HG03460 (cell line): ENCODE results near the gene CHRNA3.

Experiments used
- ATAC-seq: cut with Tn5 transposase; IDR thresholded peaks from one replicate; pipeline ENCODE4 v1.9.1; 2021; ENCODE audit not compliant: unreplicated experiment

The CHRNA3 gene

DNA sequence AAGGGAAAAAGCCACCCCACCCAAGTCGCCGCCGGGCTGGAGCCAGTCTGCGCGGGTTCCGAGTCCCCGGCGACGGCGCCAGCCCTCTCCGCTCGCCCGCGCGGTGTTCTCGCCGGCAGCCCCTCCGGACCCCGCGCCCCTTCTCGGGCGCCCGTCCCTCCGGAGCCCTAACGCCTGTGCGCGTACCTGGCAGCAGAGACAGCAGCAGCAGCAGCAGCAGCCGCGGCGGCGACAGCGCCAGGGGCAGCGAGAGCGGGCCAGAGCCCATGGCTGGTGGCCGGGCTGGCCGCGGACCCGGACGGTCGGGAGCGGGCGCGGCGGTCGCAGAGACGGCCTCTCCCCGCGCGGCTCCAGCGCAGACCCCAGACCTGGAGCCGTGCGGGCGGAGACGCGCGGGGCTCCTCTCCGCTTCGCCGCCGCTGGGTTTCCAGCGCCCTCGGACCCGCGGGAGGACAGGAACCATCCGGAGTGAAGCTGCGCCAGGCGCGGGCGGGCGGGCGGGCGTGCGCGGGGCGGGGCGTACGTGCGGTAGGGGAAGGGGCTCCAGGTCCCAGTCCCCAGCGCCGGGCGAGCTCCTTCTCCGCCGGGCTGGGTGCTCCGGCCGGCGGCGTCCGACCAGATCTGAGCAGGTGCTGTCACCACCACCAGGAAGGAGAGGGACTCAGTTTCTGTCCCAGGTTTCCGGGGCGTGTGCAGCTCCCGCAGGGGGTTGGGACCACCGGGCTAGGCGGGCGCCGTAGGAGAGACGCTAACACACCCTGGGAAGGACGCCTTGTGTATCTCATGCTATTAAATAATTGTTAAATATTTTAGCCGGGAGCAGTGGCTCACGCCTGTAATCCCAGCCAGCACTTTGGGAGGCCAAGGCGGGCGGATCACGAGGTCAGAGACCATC lies at the start of gene CHRNA3:
Gene CHRNA3, minus strand, starts transcription at position 470 of the 895 bp plus-strand sequence. Its CDS starts 202 bp downstream, at position 268.
- no peak for ATAC-seq

DNA sequence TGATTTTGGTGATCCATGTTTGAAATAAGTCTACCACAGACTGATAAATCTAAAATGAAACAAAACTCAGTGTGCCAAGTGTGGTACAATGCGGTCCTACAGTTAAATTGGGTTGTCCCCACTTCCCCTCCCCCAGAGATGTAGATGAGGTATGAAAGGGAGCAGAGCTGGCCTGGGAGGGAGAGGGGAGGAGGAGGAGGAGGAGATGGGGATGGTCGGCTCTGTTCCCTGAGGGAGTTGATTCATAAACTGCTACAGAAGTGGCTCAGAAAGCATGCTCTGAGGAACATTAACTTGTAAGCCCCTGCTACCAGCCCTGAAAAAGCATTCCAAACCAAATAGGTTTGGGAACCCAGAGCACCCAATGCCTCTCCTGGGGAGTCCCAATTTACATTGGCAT lies 48.2 kb upstream of the CHRNA3 start:
- ATAC-seq, result no peak

DNA sequence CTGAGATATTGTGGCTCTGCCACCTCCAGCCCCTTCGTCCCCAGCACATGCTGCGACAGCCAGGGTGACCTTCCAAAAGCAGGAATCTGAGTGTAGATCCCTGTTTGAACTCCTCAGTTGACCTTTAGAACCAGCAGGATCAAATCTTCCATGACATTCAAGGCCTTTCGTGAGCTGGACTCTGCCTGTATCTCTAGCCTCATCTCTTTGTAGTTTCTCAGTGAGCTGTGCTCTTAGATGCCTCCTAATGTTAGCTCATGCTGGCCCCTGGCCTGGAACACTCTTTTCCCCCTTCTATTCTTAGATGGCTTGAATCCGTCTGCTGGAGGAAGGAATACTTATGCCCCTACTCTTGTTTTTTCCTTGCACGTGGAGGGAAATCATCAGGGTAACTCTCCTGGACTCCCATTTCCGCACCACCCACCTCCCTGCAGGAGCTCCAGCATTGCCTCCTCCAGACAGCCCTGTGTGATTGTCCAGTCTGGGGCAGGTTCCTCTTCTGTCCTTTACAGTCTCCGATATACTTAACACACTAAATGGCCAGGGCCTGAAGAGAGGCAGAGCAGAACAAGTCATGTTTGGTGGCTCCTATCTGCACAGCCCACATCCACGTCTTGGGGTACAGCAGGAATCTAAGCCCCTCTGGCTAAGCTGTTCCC lies 46.9 kb upstream of the CHRNA3 start:
- ATAC-seq, result no peak

DNA sequence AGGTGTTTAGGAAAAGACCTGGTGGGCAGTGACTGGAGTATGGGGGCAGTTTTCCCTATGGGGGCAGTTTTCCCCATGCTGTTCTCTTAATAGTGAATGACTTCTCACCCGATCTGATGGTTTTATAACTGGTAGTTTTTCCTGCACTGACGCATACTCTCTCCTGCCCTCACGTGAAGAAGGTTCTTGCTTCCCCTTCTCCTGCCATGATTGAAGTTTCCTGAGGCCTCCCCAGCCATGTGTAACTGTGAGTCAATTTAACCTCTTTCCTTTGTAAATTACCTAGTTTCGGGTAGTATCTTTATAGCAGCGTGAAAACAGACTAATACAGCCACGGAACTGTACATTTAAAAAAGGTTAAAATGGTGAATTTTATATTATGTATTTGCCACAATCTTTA lies 45.2 kb upstream of the CHRNA3 start:
- no peak for ATAC-seq

DNA sequence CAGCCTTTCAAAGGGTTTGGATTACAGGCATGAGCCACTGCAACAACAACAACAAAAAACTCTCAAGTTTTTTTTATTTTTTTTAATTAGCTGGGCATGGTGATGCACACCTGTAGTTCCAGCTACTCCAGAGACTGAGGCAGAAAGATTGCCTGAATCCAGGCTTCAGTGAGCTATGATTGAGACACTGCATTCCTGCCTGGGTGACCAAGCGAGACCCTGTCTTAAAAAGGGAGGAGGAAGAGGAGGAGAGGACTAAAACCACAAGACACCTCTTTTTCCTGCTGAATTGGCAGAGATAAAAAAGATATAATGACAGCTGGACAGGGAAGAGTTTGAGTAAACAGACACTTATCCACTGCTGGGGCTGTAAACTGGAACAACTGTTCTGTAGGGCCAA lies 42.9 kb upstream of the CHRNA3 start:
- no peak for ATAC-seq

DNA sequence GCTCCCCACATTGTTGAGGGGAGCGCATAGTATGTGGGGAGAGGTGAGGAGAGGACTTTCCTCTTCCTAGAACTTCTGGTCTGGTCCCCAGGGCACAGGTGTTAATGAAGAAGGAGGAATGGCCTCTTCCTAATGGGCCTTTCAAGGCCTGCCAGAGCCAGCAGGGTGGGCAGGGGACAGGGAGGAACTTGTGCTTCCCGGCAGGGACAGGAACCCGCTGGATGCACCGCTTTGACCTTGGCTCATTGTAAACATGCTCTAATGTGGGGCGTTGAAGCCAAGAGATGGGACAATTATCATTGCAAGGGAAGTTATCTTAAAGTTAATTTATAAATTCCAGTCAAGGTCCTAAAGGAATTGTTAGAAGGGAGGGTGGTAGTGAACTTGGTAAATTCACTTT lies 41.2 kb upstream of the CHRNA3 start:
- ATAC-seq, result no peak

DNA sequence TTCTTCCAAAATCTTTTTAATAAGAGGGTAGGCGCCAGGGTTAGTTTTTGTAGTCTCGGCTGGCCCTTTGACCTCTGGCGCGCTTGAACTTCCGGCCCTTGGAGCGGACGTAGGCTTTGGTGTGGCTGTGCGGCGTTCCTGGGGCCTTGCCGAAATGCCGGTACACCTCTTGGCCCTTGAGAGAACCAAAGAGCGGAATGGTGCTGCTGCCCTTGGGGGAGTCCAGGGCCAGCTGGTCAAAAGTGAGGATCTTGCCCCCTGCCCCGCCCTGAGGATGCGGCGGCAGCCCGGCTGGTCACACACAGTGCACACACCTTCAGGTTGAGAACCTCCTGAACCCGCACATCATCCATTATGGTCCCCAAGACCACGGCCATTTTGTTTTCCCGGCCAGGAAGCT lies 40.2 kb upstream of the CHRNA3 start:
- no peak for ATAC-seq

DNA sequence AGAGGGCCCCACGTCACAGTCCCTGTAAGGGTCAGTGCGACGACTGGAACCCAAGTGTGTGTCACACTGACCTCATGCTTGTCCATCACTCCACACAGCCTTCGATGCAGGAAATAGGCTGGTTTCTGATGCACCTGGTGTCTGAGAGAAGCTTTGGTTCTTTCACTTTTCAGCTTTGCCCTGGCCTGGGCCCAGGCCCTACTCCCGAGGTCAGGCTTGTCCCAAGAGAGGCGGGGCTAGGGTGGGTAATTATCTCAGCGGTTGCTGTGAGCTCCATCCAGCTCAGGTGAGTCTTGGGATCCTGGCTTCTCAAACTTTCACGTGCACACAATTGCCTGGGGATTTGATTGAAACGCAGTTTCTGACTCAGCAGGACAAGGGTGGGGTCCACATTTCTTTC lies 39.8 kb upstream of the CHRNA3 start:
- no peak for ATAC-seq

DNA sequence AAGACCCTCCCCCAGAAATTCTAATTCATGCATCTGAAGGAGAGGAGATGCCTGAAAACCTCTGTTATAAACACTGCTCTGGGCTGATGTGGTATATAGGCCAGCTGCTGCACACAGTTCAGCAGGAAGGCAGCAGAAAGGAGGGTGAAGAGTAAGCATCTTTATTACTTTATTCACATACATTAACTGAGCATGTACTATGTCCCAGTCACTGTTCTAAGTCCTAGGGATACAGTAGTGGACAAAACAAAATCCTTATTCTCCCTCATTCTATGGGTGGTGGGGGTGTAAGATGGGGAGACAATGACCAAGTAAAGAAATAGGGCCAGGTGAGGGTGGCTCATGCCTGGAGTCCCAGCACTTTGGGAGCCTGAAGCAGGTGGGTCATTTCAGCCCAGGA lies 38.0 kb upstream of the CHRNA3 start:
- ATAC-seq, result no peak

DNA sequence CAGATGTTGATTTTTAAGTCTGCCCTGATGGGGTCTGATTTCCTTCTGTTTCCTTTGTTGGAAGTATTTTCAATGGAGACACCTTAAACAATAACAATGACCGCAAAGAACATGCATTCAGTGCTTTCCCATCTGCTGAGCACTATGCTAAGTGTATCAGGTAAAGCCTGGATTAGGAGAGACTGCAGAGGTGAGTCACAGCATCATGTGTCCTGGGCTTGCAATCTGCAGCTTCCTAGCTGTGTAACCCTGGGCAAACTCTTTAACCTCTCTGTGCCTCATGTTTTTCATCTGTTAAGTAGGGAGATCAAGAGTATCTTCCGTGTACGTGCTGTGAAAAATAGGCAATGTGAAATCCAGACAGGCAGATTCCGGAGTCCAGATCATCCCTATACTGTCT lies 33.5 kb upstream of the CHRNA3 start:
- ATAC-seq, result no peak

DNA sequence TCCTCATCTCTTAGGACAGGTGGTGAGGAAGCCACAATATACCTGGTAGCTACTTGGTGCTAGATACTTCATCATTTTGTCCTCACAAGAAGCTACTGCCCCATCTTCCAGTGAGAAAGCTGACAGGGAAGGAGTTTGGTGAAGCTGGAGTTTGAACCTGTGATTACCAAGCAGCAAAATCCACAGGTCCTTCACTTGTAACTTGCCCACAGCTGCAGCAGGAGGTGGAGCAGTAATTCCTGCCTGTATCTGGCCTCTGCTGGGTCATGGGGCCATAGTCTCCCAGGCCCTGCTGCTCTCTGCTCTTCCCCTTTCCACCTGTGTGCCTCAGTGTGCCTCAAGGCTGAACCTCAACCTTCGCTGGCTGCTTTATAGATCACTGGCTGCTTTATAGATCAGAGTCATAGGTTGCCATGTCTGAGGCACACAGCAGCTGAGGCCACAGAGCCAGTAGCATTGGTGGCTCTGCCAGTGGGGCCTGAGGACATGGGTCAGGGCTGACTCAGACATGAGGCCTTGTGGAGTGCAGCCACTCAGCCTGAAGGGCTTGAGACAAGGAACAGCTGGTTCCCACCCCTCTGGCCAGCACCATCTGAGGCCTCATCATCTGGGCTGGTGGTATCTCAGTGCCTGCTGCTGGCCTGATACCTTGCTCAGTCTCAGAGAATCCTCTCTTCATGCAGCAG lies 31.3 kb upstream of the CHRNA3 start:
- no peak for ATAC-seq

DNA sequence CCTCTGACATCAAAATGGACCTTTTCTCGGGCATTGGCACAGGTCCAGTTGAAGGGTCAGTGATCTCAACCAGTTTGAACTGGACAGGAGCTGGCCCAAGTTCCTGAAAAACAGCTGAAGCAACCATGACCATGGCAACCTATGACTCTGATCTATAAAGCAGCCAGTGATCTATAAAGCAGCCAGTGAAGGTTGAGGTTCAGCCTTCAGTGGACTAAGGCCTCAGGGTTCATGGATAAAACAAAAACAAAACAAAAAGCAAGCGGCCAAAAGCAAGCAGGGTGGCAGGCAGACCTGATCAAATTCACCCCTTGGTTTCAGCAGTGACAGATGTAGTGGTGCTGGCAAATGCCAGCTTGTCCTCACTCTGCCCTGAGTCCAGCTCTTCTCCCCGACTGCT lies 30.2 kb upstream of the CHRNA3 start:
- no peak for ATAC-seq

DNA sequence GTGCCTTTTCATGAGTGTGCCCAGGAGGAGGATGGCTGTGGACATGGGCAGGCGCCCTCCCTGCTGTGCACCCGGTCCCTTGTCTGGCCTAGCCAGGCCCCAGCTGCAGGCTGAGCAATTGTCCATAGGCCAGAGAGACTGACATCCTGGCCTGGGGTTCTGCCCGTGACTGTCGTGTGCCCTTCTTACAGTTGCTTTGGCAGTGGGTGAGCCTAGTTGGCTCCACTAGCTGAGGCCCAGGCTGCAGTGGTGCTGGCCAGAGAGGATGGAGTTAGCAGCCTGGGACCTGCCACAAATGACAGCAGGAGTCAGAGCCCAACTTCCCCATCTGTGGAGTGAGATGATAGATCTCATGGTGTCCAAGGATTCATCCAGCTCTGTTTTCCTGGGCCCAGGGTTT lies 29.2 kb upstream of the CHRNA3 start:
- no peak for ATAC-seq

DNA sequence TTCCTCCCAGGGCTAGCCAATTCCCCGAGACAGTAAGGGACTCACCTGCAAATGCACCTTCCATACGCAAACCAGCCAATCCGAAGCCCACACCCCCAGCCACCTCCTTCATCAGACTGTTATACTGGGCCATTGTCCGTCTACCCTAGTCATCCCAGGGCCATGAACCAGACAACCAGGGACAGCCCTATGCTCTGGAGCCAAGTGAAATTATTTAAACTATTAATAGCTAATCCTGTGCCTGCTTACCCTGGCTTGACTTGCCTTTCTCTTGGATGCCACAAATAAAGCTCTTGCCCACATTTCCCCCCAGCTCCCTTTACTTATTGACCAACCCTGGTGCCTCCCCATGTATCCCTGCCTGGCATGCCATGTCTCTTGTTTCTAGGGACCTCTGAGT lies 24.2 kb upstream of the CHRNA3 start:
- ATAC-seq, result no peak

DNA sequence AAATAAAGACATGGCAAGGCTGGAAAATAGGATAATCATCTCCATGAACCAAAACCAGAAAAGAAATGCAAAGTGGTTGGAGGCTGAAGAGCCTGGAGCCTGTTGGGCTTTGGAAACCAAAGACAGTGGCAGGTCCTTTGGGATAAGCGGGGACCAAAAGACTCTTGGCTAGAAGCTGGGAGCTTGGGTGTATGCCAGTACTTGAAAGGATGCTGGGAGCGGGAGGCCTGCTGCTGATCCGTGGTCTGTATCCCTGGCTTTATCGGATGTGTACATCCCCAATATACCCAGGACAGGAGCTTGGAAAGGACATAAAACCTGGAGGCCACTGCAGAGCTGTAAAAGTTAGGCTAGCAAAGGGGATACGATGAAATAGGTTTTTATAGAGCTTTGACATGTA lies 21.5 kb upstream of the CHRNA3 start:
- ATAC-seq, result no peak

DNA sequence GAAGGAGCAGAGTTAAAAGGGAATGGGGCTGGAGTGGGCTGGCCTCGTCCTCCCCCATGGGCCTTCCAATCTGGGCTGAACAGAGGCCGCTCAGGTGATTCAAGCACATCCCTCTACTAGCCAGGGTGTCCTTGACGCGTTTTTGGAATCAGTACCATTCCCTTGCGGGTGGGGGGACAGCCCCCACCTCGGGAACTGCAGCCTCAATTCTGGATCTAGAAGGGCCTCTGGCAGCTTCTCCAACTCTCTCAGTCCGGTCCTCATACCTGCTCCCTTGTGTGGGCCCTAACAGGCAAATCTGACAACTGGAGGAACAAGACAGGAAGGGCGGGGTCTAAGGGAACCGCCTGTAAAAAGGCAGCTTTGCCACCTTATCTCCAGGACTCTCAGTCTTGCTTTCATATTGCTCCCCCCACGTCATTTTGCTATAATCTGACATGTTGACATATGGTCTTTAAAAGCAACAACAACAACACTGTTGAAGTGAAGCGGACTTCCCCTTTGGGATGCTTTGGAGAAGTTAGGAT lies 21.0 kb upstream of the CHRNA3 start:
- ATAC-seq, result no peak

DNA sequence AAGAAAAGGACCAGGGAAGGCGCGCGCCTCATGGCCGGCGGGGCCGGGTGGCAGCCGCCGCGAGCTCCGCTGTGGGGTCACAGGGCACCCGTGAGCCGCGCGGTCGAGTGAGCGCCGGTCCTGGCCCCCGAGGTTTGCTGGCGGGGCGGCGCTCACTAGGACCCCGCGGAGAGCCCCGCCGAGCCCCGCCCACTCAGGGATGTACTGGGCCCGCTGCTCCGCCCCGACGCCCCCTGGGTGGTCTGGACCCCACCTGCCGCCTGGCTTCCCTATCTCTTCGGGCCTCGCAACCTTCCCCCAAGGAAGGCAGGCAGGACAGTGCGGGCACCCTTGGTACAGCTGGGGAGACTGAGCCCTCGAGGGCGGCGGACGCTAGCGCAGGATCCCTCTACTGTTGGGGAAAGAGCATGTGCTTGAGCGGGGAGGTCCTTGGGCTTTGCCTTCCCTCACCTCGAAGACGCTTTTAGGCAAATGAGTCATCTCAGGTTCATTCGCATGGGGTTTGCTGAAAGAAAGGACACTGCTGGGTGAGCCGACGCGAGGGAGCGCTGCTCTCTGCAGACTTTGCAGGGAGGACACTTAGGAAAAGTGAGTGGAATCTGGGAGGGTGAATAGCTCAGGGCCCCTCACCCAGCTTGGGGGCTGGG lies 20.4 kb upstream of the CHRNA3 start, which contains the start of gene CHRNB4:
Gene CHRNB4, minus strand, starts transcription at position 109 of the 647 bp plus-strand sequence. Its CDS starts 77 bp downstream, at position 32.
- ATAC-seq, result no peak

DNA sequence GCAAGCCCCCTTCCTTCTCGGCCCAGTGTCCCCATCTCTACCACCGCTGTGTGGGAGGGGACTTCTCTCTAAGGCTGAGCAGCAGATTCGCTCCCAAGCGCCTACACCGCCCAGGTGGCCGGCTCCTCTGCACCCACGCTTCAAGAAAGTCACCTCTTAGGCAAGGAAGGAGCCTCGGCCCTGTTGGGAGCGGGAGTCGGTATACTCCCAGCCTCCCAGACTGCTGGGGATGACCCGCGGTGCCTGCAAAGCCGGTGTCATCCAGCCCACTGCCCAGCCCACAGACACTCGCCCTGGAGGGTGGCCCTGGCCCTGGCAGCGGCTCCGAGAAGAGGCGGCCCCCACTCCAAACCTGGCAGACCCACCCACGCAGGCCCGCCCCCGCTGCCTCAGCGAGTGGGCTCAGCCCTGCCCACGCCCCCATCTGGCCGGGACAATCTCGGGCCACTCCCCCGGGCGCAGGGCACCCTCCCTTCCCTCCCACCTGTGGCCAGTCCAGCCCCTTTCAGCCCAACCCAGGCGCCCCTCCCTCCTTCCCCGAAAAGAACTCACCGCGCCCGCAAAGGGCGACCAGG lies 19.8 kb upstream of the CHRNA3 start:
- no peak for ATAC-seq

DNA sequence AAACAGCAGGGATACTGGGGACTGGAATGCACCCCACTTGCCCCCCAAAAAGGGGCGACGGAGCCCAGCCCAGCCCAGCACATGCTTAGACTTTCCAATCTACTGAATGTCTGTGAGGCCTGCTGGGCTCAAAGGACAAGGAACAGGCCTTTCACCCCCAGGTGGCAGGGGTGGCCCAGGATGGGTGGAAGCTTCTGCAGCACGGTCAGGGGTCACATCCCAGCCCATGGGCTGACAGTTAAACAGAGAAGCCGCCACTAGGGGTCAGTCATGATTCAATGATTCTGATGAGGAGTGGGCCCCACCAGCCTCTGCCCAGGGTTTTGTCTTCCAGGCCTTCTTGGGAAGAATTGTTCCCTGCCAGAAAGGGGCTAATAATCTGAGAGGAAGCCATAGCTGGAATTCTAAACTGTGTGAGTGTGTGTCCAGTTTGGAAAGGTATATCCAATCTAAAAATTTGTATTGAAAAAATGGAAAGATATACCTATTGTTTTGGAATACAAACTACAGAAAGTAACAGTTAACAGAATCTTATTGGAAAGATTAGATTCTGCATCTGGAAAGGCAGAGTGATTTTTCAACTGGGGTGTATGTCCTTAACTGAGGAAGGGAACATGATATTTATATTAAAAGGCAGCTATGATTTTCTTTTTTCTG lies 18.0 kb upstream of the CHRNA3 start:
- no peak for ATAC-seq

DNA sequence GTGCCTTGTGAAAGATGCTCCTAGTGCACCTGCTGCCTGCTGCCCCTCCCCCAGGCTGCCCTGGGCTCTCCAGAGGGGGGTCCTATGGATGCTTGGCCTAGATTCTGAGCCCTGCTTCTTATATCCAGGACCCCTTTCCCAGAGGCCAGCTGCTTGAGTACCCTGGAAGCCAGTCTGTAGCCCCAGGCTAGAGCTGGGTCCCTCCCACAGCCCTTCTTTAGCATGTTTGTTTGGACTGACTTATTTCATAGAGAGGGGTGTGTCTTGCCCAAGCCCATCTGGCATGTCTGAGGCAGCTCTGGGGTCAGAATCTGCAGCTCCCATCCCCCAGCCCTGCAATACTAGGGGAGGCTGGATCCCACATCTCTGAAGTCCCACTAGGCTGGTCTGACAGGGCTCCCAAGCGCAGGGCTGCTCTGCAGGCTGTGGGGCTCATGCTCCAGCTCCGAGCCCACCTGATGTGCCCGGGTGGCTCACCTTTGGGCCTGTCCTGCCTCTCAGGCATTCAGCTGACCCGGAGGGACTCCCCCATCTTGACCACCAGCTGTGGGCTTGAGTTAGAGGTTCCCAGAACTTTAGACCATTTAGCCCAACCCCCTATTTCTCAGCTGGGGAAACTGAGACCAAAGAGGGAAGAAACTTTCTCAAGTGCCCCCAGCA lies 17.1 kb upstream of the CHRNA3 start:
- no peak for ATAC-seq
